NCI-H510A treated with DMSO at 0.1 percent for 48 hours (cell line): ENCODE data around the gene SHROOM3.
"Not testable (repeated sequence)": the region's sequence is repeated elsewhere in the genome, so short reads cannot be mapped to it uniquely, and the experiment has no call there.

Experiments used
- DNase-seq: peaks from one replicate; lab custom pipeline; 2025; lab: John Stamatoyannopoulos, UW

SHROOM3 gene

DNA sequence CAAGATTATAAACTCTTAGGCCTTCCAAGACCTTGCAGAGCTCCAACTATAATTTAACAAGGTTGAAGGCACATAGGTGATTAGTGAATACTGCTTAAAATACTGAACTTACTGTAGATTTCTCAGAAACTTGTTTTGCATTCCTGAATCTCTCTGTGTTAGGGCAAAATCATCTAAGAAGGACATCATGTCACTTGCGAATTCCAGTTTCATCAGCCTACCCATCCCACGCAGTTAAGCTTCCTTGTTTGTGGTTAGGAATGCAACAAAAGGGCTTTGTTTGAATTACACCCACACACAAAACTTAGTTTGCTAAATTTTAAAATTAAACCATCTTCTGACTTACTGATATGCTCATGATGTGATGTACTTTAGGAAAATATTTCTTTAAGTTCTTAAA lies 288.9 kb downstream of the SHROOM3 start:
- no peak for DNase-seq

DNA sequence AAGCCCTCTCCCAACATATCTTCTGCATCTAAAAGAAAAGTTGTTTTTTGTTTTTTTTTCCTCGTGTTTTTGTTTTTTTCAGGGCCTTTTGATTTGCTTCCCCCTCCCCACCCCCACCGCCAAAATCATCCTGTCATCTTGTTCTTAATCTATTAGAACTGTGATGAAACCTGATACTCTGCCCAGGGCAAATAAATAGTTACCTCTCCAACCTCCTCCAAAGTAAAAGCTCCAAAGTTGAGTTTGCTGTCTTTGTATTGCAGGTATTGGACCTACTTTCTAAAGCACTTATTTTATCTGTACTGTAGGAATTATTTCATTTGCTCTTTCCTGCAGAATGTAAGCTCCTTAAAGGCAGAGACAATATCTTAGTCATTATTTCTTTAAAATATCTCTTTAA lies 290.0 kb downstream of the SHROOM3 start:
- DNase-seq: peak; percentile 57

DNA sequence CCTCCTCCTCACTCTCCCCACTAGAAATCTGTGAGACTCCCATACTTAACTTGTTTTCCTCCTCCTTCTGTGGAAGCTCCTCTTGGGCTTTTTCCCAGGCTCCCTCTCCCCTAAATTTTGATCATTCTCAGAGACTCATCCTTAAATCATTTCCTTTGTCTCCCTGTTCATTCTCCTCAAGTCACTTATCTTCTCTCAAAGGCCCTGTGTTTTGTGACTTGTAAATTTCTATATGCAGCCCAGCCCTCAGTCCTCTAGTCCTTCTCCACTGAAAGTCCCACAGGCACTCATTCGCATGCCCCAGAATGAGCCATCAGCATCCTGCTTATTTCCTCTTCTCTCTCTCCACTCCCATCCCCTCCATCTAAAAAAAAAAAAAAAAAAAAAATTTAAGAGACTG lies 291.1 kb downstream of the SHROOM3 start:
- DNase-seq: no peak

DNA sequence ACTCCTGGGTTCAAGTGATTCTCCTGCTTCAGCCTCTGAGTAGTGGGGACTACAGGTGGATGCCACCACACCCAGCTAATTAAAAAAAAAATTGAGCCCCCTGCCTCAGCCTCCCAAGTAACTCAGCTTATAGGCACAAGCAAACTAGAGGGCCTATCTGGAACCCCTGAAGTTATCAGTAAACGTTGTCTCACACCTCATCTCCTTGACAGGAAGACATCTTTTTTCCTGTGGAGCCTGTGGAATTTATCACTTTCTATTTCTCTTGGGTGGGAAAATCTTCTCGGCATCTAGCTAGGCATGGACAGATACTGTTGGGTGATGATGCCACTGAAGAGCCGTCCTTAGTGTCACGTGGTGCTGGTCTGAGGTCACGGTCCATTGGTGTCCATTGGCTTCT lies 291.6 kb downstream of the SHROOM3 start:
- no peak for DNase-seq

DNA sequence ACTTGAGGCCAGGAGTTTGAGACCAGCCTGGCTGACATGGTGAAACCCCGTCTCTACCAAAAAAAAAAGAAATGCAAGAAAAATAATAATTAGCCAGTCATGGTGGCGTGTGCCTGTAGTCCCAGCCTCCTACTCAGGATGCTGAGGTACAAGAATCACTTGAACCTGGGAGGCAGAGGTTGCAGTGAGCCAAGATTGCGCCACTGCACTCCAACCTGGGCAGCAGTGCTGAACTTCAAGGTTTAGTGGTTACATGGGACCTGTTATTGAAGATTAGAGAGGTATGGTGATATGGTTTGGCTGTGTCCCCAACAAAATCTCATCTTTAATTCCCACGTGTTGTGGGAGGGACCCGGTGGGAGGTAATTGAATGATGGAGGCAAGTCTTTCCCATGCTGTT lies 292.9 kb downstream of the SHROOM3 start:
- DNase-seq: not testable (repeated sequence)

DNA sequence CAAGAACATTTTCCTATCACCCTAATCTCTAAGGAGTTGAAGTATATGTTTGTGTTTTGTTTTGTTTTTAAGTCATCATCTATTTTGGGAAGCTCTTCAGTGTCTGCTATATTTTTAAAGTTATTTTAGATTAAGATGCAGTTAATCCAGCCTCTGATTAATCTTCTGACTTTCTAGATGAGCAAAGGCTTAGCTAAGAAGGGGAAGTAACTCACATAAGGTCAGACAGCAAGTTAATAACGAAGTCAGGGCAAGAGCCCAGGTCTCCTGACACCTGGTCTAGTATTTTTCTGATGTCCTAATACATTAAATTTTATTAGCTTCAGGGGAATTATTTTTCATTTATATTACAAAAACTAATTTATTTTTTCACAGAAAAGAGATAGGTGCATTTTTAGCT lies 294.4 kb downstream of the SHROOM3 start:
- no peak for DNase-seq

DNA sequence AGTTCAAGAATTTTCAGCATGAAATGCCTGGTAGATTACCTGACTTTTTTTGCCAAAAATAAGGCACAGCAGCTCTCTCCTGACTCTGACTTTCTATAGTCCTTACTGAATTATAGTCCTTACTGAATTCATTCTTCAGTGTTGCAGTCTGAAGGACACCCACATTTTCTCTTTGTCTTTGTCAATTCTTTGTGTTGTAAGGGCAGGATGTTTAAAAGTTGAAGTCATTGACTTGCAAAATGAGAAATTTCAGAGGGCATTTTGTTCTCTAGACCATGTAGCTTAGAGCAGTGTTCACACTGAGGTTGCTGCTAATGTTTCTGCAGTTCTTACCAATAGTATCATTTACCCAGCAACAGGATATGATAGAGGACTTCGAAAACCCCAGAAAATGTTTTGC lies 295.0 kb downstream of the SHROOM3 start:
- DNase-seq: no peak

DNA sequence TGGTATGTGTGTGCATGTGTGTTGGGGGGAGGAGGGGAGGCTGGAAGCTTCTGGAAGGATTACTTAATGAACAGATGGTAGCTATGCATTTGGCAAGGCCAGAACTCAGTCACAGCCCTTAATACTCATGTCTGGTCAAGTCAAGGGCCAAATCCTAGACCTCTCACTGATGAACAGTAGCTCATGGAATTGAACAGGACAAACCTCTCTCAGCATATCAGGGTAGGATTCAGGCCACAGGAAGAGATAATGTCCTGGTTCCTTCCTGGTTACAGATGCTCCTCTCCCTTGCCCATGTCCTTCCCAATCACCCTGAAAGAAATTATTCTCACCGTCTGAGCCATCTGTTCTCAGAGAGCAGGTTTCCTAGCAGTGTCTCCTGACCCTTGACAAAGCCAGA lies 297.2 kb downstream of the SHROOM3 start:
- no peak for DNase-seq

DNA sequence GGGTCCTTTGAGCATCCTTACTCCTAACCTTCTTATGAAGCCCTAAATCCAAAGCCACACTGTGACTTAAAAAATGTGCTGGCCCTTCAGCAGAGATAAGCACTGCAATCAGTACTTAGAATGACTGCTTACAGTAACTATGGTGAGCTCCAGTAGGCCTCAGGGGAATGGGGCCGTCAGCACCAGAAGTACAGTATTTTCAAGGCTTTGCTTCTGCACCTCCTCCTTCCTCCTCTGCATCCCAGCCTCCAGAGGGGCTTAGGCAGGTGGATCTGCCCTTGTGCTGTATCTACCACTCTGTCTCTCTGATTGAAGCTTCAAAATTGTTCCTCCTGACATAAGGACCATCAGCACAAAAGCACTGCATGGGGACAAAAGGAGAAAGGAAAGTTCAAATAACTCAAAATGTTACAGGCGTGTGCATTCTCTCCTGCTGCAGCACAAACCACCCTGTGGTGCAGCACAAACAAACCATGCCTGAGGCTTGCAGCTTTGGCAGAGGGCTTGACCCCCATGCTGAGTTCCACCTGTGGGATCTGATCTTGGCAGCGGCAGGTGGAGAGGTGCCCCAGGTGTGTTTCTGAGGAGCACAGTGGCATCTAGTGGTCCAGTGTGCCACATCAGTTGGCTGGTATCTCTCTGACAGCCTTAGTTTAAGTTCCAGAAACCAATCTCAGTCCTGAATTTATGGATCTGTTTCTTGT lies 298.2 kb downstream of the SHROOM3 start:
- peak; percentile 65 for DNase-seq

DNA sequence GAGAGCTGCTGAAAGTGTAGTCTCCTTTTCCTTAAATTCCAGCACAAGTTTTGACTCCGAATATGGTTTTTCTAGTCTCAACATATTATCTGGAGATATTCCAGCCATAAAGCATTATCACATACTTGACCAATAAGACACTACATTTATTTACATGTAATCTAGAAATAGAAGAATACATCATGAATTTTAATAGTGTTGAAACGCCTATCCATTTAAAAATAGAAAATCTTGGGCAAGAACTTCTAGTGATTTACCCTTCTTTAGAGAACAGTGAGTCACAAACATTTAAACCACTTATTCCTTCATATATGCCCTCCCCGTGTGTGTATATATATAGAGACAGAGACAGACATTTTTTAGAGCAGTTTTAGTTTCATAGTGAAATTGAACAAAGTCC lies 301.4 kb downstream of the SHROOM3 start:
- no peak for DNase-seq

DNA sequence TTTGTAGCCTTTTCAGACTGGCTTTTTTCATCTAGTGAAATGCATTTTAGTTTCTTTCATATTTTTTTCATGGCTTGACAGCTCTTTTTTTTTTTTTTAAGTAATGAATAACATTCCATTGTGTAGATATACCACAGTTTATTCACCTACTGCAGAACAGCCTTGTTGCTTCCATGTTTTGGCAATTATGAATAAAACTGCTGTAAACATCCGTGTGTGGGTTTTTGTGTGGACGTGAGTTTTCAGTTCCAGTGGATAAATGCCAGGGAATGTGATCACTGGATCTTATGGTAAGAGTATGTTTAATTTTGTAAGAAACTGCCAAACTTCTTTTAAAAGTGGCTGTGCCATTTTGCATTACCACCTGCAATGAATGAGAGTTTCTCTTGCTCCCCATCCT lies 302.2 kb downstream of the SHROOM3 start:
- DNase-seq: no peak

DNA sequence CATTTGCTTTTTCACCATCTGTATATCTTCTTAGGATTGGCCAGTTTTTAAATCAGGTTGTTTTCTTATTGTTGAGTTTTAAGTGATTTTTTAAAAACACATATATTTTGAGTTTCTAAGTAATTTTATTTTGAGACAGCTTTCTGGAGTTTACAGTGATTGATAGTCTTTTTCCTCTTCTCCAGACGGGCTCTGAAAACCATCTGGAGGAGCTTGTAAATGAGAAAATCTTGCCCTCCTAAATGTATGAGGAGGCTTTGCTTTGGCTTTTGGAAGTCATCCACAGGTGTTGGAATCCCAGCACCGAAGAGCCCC lies 302.7 kb downstream of the SHROOM3 start:
- DNase-seq: no peak

DNA sequence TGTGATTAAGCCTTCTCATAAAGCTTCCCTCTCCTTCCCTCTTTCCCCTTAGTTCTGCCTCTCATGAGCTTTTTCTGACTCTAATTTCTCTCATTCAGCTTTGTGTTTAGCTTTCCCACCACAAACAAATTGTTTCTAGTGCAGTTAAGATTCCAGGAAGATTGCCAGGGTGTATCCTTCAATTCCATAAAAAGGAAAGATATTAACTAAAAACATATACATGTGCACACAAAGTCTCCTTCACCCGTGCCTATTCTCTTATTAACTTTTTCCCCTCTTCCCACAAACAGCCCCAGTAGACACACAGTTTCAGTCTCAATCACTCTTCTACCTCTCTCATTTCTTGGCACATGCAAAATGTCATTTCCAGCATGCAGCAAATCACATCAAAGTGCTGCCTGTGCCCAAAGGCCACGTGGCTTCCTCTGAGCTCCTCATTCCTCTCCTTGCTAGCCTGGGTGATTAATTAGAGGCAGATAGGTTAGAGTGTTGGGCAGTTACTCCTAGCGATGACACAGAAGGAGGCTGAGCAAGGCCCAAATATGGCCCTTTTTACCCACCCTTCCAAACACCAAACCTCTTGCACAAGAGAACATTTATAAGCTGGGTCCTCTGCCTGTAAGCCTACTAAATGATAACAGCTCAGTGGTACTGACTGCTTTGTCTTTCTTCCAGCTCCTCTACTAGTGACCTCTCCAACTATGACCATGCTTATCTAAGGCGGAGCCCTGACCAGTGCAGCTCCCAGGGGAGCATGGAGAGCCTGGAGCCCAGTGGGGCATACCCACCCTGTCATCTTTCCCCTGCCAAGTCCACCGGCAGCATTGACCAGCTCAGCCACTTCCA lies 303.3 kb downstream of the SHROOM3 start:
- DNase-seq: no peak

DNA sequence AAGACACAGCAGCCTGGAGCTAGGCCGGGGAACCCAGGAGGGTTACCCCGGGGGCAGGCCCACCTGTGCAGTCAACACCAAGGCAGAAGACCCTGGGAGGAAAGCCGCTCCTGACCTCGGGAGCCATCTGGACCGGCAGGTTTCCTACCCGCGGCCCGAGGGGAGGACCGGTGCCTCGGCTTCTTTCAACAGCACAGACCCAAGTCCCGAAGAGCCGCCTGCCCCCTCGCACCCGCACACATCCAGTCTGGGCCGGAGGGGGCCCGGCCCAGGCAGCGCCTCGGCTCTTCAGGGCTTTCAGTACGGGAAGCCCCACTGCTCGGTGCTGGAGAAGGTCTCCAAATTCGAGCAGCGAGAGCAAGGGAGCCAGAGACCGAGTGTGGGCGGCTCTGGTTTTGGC lies 305.2 kb downstream of the SHROOM3 start:
- no peak for DNase-seq

DNA sequence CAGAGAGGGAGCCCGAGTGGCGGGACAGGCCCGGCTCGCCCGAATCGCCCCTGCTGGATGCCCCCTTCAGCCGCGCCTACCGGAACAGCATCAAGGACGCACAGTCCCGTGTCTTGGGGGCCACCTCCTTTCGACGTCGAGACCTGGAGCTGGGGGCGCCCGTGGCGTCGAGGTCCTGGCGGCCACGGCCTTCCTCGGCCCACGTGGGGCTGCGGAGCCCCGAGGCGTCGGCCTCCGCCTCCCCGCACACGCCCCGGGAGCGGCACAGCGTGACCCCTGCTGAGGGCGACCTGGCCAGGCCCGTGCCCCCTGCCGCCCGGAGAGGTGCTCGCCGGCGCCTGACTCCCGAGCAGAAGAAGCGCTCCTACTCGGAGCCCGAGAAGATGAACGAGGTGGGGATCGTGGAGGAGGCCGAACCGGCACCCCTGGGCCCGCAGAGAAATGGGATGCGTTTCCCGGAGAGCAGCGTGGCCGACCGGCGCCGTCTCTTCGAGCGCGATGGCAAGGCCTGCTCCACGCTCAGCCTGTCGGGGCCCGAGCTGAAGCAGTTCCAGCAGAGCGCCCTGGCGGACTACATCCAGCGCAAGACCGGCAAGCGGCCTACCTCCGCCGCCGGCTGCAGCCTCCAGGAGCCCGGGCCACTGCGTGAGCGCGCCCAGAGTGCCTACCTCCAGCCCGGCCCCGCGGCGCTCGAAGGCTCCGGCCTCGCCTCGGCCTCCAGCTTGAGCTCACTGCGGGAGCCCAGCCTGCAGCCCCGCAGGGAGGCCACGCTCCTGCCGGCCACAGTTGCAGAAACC lies 306.0 kb downstream of the SHROOM3 start:
- no peak for DNase-seq

DNA sequence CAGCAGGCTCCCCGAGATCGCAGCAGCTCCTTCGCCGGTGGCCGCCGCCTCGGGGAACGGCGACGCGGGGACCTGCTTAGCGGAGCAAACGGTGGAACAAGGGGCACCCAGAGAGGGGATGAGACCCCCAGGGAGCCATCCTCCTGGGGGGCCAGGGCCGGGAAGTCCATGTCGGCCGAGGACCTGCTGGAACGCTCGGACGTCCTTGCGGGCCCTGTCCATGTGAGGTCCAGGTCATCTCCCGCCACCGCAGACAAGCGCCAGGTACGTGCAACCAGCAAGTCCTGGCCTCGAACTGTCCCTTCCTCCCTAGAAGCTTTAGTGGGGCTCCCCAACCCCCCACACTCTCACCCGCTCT lies 306.6 kb downstream of the SHROOM3 start:
- DNase-seq: no peak

DNA sequence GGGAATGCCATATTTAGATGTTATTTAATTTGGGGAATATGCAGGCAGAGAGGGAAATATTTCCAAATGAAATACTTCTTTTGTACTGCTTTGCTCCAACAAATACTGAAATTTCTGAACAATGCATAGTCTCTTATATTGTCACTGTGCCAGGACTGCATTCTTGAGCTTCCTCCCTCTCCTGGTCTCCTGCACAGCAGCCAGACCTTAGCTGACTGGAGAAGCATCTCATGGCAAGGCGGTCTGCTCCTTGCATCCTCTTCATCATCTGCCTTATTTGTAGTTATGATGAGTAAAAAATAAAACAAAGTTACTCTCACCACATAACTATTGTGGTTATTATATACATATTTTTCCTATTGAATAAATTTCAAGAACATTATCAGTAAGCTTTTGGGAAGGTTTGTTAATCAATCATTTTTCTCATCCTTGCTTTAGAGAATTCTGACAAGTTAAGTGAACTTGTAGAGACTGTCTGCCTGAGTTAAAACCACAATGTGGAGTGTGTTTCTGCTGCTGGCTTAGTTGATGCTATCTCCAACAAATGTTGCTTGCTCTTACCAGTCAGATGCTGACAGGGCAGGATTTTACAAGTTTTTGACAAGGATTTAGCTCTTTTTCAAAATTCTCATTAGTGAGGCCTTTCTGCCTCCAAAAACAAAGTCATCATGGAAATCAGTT lies 309.4 kb downstream of the SHROOM3 start:
- DNase-seq: no peak

DNA sequence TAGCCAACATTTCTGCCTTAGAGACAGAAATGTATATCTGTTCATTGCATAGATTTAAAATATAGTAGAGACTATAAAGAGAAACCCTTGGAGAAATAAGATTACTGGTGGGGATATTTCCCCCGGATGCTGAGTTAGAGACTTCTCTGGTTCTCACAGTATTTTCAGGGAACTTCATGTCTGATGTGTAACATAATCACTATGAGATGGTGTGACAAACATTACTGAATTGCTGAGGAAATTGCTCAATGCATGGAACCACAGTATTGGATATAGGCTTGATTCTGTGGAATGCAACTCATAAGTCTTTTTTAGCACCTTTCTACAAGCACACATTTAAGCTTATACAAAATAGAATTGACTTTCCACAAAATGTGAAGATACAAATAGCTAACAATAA lies 310.2 kb downstream of the SHROOM3 start:
- DNase-seq: no peak

DNA sequence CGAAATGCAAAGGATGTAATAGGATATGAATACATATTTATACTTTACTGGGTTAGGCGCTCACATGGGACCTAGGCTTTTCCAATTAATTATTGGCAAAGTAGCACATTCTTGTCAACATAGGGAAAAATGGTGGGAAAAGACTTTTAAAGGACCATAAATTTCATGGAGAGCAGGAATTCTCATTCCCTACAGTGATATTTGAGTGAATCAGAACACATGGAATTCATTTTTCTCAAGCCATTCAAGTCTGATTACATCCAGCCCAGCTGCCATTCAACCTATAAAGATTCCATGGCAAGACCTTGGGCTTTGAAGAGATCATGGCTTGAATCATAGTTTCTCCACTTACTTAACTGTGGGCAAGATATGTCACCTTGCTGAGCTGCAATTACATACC lies 312.5 kb downstream of the SHROOM3 start:
- DNase-seq: no peak

DNA sequence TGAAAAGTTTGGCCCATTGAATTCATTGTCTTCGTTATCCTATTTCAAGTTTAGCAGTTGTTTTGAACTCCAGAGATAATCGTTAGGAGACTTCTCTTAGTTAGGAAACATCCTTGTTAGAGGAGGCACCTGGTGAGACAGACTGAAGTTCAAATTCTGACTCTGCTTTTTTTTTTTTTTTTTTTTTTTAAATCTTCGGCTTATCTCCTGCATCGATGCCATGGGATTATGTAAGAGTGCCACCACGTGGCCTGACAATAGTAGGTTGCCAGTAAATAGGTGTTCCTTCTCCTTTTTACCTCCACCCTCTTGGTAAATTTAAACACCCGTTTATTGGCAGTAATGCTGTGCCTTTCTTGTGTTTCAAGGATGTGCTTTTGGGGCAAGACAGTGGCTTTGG lies 313.6 kb downstream of the SHROOM3 start:
- DNase-seq: peak; percentile 64

DNA sequence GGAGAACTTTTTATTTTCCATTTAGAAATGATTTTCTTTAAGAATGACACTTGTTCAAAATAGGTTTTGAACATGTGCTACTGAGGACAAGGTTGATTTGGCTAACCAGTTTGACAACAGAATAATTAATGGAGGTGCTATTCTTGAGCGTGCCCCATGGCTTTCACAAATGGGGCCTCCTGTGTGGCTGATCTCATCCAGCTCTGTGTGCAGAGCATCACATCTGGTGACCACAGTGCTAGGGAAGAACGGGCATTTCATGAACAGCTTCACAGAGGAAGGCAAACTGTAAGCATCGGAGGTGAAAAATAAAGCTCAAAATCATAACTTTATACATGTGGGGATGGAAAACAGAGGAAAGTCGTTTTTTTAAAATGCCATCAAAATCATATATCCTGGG lies 314.3 kb downstream of the SHROOM3 start:
- DNase-seq: no peak

DNA sequence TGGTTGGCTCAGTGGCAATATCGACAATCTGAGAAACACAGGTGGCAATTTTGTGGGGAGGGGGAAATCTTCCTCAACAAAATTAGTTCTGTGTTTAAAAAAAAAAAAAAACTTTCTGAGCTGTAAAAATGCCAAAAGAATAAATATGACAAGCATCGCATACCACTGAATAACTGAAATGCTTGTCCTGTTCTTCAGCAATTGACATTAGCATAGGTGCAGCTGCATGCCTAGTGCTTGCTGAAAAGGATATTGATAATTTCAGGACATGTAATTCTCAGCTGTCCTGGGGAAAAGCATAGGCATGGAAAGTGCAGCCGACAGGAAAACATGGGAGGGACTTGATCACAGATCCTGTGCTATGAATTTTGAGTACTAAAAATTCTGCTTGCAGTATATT lies 315.7 kb downstream of the SHROOM3 start:
- no peak for DNase-seq
